COR-L47 (cell line): ENCODE measurements around the gene CBX8.

Experiments
- DNase-seq: peaks from one replicate; lab custom pipeline; 2025; lab: John Stamatoyannopoulos, UW

The CBX8 gene

GRCh38 chr17:79750650-79751545 lies 46.0 kb downstream of the CBX8 start:
- no peak for DNase-seq

GRCh38 chr17:79749958-79750357 lies 46.9 kb downstream of the CBX8 start:
- no peak for DNase-seq

GRCh38 chr17:79749156-79749815 lies 47.6 kb downstream of the CBX8 start:
- DNase-seq = no peak

GRCh38 chr17:79748295-79749099 lies 48.4 kb downstream of the CBX8 start:
- no peak for DNase-seq

DNA sequence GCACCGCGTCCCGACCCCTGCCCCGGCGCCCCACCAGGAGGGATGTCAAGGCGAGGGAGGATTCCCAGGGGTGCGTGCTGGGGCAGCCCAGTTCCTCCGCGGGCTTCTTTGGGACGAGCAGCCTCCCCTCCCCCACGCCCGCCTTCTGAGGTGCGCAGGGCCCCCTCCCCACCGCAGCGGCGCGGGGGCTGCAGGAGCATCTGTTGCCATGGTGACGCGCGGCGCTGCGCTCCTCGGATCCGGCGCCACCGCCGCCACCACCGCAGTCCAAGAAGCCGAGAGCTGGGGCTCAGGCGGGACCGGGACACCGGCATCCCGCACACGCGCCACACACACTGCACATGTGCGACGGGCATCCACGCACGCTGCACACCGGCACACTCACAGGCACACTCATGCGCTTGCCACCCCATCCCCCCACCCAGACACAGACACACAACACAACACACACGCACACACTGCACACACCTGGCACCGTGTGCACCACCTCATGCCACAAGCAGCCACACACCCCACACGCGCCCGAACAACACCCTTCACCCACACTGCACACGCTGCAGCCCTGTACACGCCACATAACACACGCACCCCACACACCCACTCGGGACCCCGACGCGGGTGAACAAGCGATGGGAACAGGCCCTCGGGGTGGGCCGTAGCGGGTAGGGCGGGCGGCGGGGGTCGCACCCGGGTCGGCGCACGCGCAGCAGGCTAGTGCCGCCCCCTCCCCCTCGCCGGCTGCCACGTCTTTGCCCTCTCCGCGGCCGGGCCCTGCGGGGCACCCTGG lies 49.2 kb downstream of the CBX8 start:
- peak; percentile 58 for DNase-seq

GRCh38 chr17:79746889-79747507 lies 49.9 kb downstream of the CBX8 start:
- DNase-seq = no peak

DNA sequence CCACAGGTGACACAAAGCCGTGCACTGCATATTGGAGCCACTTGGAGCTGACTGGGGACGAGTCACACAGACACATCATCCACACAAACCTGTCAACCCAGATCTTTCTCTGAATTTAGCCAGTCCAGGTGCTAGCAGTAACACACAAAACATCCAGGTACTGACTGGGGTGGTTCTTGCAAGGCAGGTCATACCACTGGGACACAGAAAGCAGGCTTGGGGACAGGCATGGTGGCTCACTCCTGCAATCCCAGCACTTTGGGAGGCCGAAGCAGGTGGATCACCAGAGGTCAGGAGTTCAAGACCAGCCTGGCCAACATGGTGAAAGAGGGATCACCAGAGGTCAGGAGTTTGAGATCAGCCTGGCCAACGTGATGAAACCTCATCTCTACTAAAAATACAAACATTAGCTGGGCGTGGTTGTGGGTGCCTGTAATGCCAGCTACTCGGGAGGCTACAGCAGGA lies 51.2 kb downstream of the CBX8 start:
- DNase-seq = no peak

DNA sequence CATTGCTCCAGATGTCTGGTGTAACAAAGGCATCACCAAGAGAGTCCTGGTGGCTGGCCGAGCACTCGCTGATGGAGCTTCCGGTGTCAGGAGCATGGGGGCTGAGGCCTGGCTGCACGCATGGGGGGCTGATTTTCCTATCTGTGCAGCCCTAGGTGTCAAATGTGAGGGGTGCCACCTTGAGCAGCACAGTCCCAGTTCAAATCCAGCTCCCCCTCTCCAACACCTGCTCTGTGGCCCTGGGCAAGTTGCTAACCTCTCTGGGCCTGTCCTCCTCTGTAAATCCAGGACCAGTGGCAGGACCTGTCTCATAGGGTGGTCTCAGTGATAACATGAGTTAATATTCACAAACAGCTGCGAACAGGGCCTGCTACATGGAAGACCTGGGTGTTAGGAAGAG lies 53.3 kb downstream of the CBX8 start:
- no peak for DNase-seq

- DNase-seq = no peak
Observed at GRCh38 chr17:79742951-79743476, 53.9 kb downstream of the CBX8 start.

DNA sequence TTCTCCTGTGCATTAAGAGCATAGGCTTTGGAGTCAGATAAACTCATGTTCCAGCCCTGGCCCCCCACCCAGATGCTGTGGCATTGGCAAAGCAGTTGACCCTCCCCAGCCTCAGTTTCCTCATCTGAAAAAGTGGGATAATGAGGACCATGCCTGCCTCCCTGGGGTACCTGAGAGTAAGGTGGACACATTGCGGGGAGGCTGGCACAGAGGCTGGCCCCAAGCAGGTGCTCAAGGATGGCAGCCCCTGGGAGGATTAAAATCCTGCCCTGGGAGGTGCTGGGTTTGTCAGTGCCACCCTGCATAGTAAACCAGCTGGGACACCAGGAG lies 54.3 kb downstream of the CBX8 start:
- no peak for DNase-seq
